Heart right ventricle (tissue), 16 donors: Measurements from ENCODE around the gene AKAP6. TPM values are rescaled to one million over a fixed set of nuclear protein-coding genes. Genes with fewer than 3 reads are reported as not detected.

Experiments used
- ATAC-seq, 8 donors: fragments of 200-7000 bp; cut with Tn5 transposase; one replicate each; pipeline ENCODE4 v1.9.1; 2020; ENCODE audit warnings: mild to moderate bottlenecking in 8 of 8, moderate library complexity in 8 of 8, moderate number of reproducible peaks in 1 of 8
- DNase-seq, 2 donors: peaks; one replicate each; pipeline ENCODE4 v3.0.0-alpha.2; 2020
- H3K27ac ChIP-seq, 10 donors: fragments of 200-600 bp; sonication (generic) in 2 of 10; one replicate each; pipeline versions ENCODE4 v1.5.0 to v1.8.0; 2020 to 2022; ENCODE audit warnings: mild to moderate bottlenecking in 3 of 10
- H3K27me3 ChIP-seq, 7 donors: fragments of 200-600 bp; one replicate each; pipeline ENCODE4 v1.8.0; 2021 to 2022; ENCODE audit warnings: mild to moderate bottlenecking in 2 of 7
- H3K36me3 ChIP-seq, 9 donors: fragments of 200-600 bp; sonication (generic) in 1 of 9; one replicate each; pipeline versions ENCODE4 v1.5.0 to v1.8.0; 2020 to 2022; ENCODE audit warnings: mild to moderate bottlenecking in 2 of 9
- H3K4me1 ChIP-seq, 9 donors: fragments of 200-600 bp; sonication (generic) in 1 of 9; one replicate each; pipeline versions ENCODE4 v1.5.0 to v1.8.0; 2020 to 2022; ENCODE audit warnings: mild to moderate bottlenecking in 4 of 9
- H3K4me3 ChIP-seq, 10 donors: fragments of 200-600 bp; sonication (generic) in 2 of 10; one replicate each; pipeline versions ENCODE4 v1.5.0 to v1.8.0; 2020 to 2022; ENCODE audit warnings: mild to moderate bottlenecking in 7 of 10, moderate library complexity in 2 of 10
- H3K9me3 ChIP-seq, 11 donors: fragments of 200-600 bp in 10 of 11; sonication (generic) in 2 of 11; one replicate each; pipeline versions ENCODE4 v1.5.0 to v1.8.0; 2013 to 2022; ENCODE audit warnings: mild to moderate bottlenecking in 2 of 11, control low read depth in 1 of 11, moderate library complexity in 1 of 11
- CTCF ChIP-seq, 9 donors: fragments of 200-600 bp; sonication (generic) in 2 of 9; IDR thresholded peaks; one replicate each; pipeline versions ENCODE4 v1.5.0 to v1.8.0; 2021 to 2022; ENCODE audit warnings: antibody characterized with exemption in 9 of 9, mild to moderate bottlenecking in 5 of 9, moderate library complexity in 1 of 9
- WGBS, 2 donors: extraction: QIAGEN DNeasy Blood & Tissue Kit; methylation state at CpG; one replicate each; pipeline ENCODE4 v1.1.7; 2013; ENCODE audit warnings: inconsistent platforms in 1 of 2; 5-methylcytosine and 5-hydroxymethylcytosine counted together
- intact Hi-C, 10 donors: fragments of 100-400 bp; cut with DNase I; formaldehyde crosslinking; loops; one replicate each; pipeline versions ENCODE4 v1.11.1 to v1.14.2; 2022
- polyA plus RNA-seq, 2 donors: library from polyadenylated mRNA; stranded (reverse); fragments of 200-250 nt; gene quantifications; one replicate each; pipeline ENCODE4 v1.2.3, GENCODE V29; 2013
- total RNA-seq, 10 donors: library from RNA; stranded (reverse); fragmentation: NEBNext Ultra II Directional in 3 of 10; extraction: Animal tissue kit (Norgen Biotek cat#: 25700) in 3 of 10; gene quantifications; one replicate each; pipeline versions ENCODE4 v1.2.1 to v1.2.4, GENCODE V29; 2021 to 2023
- donor health status: Arrhythmogenic right ventricular cardiomyopathy.
- donor health status: ischemic (EF 13 %, LVEDD 7.1; RV severe dilation, severe dysfunction).
- donor health status: healthy with polysubstance abuse.
- donor health status: DM: no; HTN: yes; CAD: no.
- donor health status: DM: no; HTN: no; CAD: no.
- donor health status: ischemic (EF 25% LVEDD 6.9; RV normal size, moderate dysfunction).
- donor health status: ischemic (EF 25% LVEDD 5.7; RV mildly dilated, moderate dysfunction).
- donor health status: healthy.
- donor health status: DM: yes; HTN: yes; CAD: no.
- donor health status: Ischemic cardiomyopathy.
- donor health status: ischemic (EF 35%, LVEDD 5.7; RV mildly dilated, moderate dysfunction).
- donor health status: nonischemic (EF 11% LVEDD 7.7; RV severe dilation, severe dysfunction).
- donor health status: DM: yes; HTN: yes; CAD: no.
- donor health status: PGD.
- donor health status: ischemic (EF 29% LVEDD 5.4; RV normal size, mild dysfunction).
- donor health status: nonischemic (EF 23%, LVEDD 6.1; RV moderate dilation, normal function).

The AKAP6 gene
- total and polyA plus RNA-seq, 12 donors = 13.5 to 332 (median 229) TPM

GRCh38 chr14:32375663-32376062, 46.6 kb downstream of the AKAP6 start:
- H3K36me3 ChIP-seq = no peaks in the 10 kb centered on the region
- intact Hi-C loops = loop anchor here in 1 of 10 donors (10.0 kb wide), 1 partner anchor 111 kb away; no protein-coding TSS in a partner anchor
- WGBS, 2 donors = 88 to 97% methylated on average over 2 of the region's 2 CpGs
- H3K27me3 ChIP-seq = no peaks in the 10 kb centered on the region
- no peak for ATAC-seq
- no peak for TF ChIP-seq CTCF (IDR thresholded peaks at IDR 0.05)
- no peak for DNase-seq
- no peak overlapping the region for H3K27ac ChIP-seq
- peaks cover 0 to 7% (median 0%) of the 10 kb centered on the region in 9 donors for H3K4me1 ChIP-seq
- H3K9me3 ChIP-seq = no peaks in the 10 kb centered on the region
- H3K4me3 ChIP-seq = no peak overlapping the region

GRCh38 chr14:32377046-32377646, 48.0 kb downstream of the AKAP6 start:
- Histone ChIP-seq H3K4me3 (no peak overlapping the region), H3K27ac (no peak overlapping the region), H3K36me3 (no peaks in the 10 kb centered on the region), H3K4me1 (peaks cover 0 to 7% (median 0%) of the 10 kb centered on the region in 9 donors), H3K27me3 (no peaks in the 10 kb centered on the region), H3K9me3 (no peaks in the 10 kb centered on the region)
- intact Hi-C loops = loop anchor here in 1 of 10 donors (10.0 kb wide), 1 partner anchor 112 kb away; no protein-coding TSS in a partner anchor
- ATAC-seq (no peak), DNase-seq (no peak)
- WGBS, 2 donors = 82 to 86% methylated on average over 5 of the region's 5 CpGs
- TF ChIP-seq CTCF (IDR thresholded peaks at IDR 0.05) = no peak

DNA sequence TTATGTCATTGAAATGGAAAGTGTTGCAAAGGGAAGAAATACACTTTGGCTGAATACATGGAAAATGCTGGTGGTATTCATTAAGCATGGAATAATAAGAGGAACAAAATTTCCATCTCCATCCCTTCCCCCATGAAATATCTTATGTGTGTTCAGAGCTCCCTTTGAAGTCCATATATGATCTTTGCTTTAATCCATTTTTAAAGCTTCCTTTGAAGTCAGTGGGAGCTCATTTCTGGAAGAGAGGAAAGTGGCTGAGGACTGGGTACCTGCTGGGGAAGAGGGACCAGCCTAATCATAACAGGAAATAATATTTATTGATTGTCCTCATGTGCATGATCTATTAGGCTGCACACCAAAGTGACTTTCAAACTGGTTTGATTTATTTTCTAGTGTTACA, 49.2 kb downstream of the AKAP6 start:
- Histone ChIP-seq H3K27me3 (no peaks in the 10 kb centered on the region), H3K4me3 (no peak overlapping the region), H3K4me1 (peaks cover 0 to 7% (median 0%) of the 10 kb centered on the region in 9 donors), H3K27ac (no peak overlapping the region), H3K9me3 (no peaks in the 10 kb centered on the region), H3K36me3 (no peaks in the 10 kb centered on the region)
- DNase-seq = no peak
- ATAC-seq = no peak
- intact Hi-C loops = loop anchor here in 1 of 10 donors (10.0 kb wide), 1 partner anchor 113 kb away; no protein-coding TSS in a partner anchor
- TF ChIP-seq CTCF (IDR thresholded peaks at IDR 0.05) = no peak

DNA sequence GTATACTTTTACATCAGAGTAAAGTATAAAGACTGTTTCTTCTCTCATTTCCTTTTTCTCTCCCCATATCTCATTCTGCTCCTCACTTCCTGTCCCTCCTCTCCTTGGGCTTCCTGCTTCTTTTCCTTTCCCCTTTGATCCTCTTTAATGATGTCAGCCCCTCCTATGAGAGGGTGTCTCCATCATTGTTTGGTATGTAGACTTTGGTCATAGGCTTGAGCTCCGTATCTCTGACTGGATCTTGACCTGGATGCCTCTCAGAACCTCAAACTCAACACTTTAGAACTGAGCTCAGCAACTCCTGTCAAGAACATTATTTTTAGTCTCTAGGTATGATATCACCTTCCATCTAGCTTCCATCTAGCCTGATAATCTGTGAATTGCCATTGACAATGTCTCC, 50.3 kb downstream of the AKAP6 start:
- WGBS, 2 donors = 74 to 75% methylated on average over 1 of the region's 1 CpG
- intact Hi-C loops = loop anchor here in 1 of 10 donors (10.0 kb wide), 1 partner anchor 115 kb away; no protein-coding TSS in a partner anchor
- no peak overlapping the region for H3K4me3 ChIP-seq
- H3K9me3 ChIP-seq = no peaks in the 10 kb centered on the region
- no peak for ATAC-seq
- no peak overlapping the region for H3K27ac ChIP-seq
- no peaks in the 10 kb centered on the region for H3K36me3 ChIP-seq
- peaks cover 0 to under 1% (median 0%) of the 10 kb centered on the region in 9 donors for H3K4me1 ChIP-seq
- no peak for DNase-seq
- H3K27me3 ChIP-seq = no peaks in the 10 kb centered on the region
- TF ChIP-seq CTCF (IDR thresholded peaks at IDR 0.05) = no peak
